GM18873 (cell line): ENCODE measurements around the gene AK8.
"Not testable (repeated sequence)": the region's sequence is repeated elsewhere in the genome, so short reads cannot be mapped to it uniquely, and the experiment has no call there.

Experiments used
- ATAC-seq: cut with Tn5 transposase; IDR thresholded peaks from one replicate; pipeline ENCODE4 v1.9.1; 2021; ENCODE audit warnings: mild to moderate bottlenecking, moderate library complexity, moderate number of reproducible peaks; ENCODE audit not compliant: unreplicated experiment, low FRiP score

AK8 gene

GRCh38 chr9:132728071-132728470, 150.0 kb downstream of the AK8 start:
- no peak for ATAC-seq

DNA sequence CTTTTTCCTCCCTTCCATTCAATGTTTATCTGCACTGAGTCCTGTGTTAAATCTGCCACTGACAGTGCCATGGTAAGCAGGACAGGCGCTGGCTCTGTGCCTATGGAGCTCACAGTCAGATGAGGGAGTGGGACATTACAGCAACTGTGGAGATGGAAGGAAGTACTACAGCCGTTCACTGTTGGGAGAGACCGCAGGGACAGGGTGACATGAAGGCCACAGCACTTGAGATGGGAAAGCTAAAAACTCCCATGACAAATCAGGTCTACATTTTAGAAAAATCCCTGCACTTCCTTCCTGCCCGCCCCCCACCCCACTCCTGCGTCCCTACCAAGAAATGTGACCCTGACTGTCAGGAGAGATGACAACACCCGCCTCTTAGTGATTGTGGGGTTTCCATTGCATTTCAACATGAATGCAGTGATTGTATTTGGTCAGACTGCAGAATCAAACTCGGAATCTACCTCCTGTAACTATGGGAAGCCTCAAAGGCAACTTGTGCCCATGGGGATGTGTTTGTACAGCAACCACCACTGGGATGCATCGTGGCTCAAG, 151.4 kb downstream of the AK8 start:
- no peak for ATAC-seq

DNA sequence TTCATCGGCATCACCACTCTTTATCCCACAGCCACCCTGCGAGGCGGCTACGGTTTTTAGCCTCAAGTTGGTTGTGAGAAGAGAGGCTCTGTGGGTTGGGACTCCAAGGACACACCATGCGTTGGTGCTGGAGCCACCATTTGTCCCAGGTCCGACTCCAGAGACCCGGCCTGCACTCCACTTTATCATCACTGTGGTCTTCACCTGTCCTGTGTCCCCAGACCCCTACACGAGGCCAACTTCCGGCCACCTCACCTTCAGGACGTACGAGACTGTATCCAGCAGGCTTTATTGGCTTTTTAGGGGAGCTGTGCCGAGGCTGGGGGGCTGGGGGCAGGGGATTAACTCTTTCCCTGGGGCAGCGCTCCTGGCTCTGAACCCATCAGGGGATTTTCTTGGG, 152.8 kb downstream of the AK8 start:
- no peak for ATAC-seq

- no peak for ATAC-seq
These were observed 154.3 kb downstream of the AK8 start for GRCh38 chr9:132723809-132724208.

DNA sequence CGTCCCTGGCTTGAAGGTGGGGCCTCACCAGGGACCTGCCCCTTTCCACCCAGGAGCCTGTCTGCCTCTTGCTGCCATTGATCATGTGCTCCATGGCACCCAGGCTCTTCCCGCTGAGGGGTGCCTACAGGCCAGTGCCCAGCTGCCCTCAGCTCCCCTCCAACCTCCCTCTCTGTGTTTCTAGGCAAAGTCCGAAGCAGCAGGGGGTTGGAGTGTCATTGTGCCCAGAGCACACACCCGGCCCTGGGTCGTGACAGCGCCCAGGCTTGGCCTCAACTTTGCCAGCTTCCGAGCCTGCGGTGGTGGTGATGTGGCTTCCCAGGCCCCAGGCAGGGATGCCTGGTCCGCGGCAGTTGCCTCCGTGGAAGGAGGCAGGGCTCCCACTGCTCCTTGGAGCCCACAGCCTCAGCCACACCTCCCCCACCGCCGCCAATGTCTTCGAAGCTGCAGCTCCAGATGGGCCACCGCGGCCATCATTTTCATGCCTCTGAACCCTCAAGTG, 155.5 kb downstream of the AK8 start:
- ATAC-seq: no peak

DNA sequence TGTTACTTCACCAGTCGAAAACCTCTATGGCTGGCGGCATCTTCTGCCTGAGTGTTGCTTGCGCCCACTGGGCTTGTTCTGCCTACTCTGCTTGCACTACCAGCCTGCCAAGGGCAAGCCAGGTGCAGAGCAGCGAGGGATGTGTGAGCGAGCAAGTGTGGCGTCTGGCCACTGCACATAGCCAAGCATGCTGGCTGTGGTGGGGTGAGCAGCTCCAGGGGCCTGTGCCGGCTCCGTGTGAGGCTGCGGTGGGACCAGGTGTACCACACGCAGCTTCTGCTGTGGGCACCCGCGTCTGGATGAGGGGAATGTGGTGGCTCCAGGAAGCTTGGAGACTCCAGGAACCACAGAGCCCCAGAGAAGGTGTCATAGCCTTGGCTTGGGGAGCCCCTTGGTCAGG, 156.4 kb downstream of the AK8 start:
- no peak for ATAC-seq

- not testable (repeated sequence) for ATAC-seq
These were observed 159.6 kb downstream of the AK8 start for GRCh38 chr9:132718381-132718928.

GRCh38 chr9:132717326-132717945, 160.6 kb downstream of the AK8 start:
- no peak for ATAC-seq

GRCh38 chr9:132716007-132716406, 162.1 kb downstream of the AK8 start:
- no peak for ATAC-seq

- ATAC-seq: no peak
These were observed 165.3 kb downstream of the AK8 start for GRCh38 chr9:132712753-132713152.

- no peak for ATAC-seq
These were observed 166.2 kb downstream of the AK8 start for GRCh38 chr9:132711846-132712245.

DNA sequence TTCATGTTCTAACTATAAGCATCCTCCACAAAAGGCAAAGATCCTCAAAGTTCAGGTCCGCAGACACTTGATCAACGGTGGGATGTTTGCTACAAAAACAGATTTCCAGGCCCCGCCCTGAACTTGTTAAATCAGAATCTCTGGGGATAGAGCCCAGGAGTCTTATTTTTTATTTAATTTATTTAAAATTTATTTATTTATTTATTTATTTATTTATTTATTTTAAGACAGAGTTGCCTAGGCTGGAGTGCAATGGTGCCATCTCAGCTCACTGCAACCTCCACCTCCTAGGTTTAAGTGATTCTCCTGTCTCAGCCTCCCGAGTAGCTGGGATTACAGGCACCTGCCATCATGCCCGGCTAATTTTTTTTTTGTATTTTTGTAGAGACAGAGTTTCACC, 166.9 kb downstream of the AK8 start:
- not testable (repeated sequence) for ATAC-seq

DNA sequence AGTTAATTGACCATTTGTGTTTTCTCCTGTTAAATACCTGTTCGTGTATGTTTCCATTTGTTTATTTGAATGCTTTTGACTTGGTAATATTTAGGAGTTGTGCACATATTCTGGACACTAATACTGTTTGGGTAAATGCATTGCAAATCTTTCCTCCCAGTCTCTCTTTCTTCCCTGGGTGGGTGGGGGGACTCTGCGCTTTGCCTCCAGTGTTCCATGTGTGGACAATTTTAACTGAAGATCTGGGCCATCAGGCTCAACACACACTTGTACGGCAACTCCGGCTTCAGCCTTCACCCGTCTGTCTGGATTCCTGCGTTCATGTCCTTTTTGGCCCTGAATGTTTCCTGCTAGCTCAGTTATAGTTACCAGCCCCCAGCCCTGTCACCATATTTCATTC, 167.8 kb downstream of the AK8 start:
- no peak for ATAC-seq

GRCh38 chr9:132708769-132709430, 169.2 kb downstream of the AK8 start:
- no peak for ATAC-seq

DNA sequence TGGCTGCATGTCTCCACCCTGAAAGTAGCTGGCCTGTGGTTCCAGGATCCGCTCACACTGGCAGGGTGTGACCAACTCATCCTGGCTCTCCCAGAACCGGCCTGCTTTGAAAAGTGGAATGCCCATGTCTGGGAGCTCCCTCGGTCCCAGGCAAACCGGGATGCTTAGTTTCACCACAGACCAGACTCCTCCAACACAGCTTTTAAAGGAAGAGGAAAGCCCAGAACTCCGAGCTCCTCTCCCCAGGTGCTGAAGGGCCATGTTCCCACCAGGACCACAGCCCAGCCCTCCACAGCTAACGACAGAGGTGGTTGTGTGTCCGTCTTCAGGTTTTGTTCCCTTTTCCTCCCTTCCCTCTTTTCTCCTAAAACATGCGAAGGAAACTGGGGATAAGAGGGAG, 169.8 kb downstream of the AK8 start:
- ATAC-seq: no peak

GRCh38 chr9:132703336-132703735, 174.7 kb downstream of the AK8 start:
- ATAC-seq: no peak

- ATAC-seq: no peak
These were observed 175.8 kb downstream of the AK8 start for GRCh38 chr9:132702254-132702653.

DNA sequence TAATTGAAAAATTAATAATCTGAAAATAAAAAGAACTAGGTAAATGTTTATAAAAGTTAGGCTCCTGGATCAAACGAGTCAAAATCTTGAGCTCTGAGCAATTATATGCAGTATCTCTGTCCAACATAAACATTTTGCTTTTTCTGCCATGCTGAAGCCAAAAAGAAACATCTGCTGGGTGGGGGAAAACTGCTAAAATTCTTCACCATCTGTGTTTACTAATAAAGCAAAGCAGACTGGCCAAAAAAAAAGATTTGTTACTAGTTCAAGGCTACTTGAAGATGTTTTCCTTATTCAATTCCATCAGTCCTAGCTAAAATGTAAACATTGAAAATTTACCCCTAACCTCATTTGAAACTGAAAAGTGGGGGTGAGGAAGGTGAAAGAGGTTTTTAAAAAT, 178.1 kb downstream of the AK8 start:
- no peak for ATAC-seq

GRCh38 chr9:132698989-132699388, 179.1 kb downstream of the AK8 start:
- ATAC-seq: no peak

DNA sequence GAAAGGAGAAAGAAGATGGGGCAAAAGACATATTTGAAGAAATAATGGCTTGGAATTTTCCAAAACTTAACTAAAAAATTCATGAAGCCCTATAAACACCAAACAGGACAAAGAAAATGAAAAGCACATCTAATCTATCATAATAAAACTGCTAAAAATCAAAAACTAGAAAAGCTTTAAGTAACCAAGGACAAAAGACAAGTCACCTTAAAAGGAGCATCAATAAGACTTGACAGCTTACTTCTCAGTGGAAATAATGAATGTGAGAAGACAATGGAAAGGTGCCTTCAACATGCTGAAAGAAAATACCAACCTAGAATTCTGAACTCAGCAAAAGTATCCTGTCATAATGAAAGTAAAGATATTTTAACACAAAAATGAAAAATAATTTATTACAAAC, 180.9 kb downstream of the AK8 start:
- ATAC-seq: no peak

- ATAC-seq: no peak
These were observed 183.9 kb downstream of the AK8 start for GRCh38 chr9:132694144-132694543.

GRCh38 chr9:132690696-132691095, 187.4 kb downstream of the AK8 start:
- ATAC-seq: no peak
